ENCODE measurements around the gene LDLRAD3.

LDLRAD3 gene

DNA sequence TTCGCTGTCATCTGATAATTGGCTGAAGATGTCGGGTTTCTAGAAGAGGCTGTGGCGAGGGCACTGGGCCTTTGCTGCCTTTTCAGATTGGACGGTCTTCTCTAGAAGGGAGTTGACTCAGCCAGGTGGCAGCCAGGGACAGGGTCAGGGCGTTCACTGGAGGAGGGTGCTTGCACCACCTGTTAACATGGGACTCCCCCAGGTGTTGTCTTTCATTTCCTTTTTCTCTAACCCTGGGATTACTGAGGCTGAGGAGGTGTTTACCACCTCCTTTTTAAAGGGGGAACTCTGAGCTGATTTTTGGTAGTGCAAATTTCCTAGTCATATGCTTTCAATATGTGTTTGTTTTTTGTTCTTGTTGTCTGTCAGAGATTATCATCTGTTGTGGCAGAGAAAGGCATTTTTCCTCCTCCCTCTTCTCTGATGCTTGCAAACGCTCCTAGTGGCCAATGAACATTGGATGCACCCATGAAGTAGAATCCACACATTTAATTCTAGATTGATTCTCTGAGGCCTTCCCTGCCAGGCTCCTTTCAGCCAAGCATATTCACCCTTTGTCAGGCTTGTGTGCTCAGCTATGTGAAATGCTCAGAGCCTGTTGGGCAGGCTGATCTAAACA lies 54.1 kb downstream of the LDLRAD3 start:
- no peak overlapping the region for H2AK5ac ChIP-seq (ENCODE audit: low read length)
- no peak overlapping the region for H4K8ac ChIP-seq (ENCODE audit: low read depth, low read length)
- H3K56ac ChIP-seq (ENCODE audit: low read length) = no peak overlapping the region
- no peak overlapping the region for H3K4ac ChIP-seq (ENCODE audit: low read depth, low read length)
- WGBS (ENCODE audit: extremely low coverage, insufficient coverage, low lambda C conversion rate) = no CpG with 5 or more reads among the region's 6 CpGs
- peaks cover 3% of the 10 kb centered on the region for H3K79me2 ChIP-seq (ENCODE audit: control insufficient read depth, insufficient read depth, low read length)
- H4K5ac ChIP-seq (ENCODE audit: low read length) = no peak overlapping the region
- H3K4me2 ChIP-seq (ENCODE audit: low read length) = no peak overlapping the region
- H2BK15ac ChIP-seq (replicated peaks; ENCODE audit: low read depth) = no peak overlapping the region
- DNase-seq = no peak
- peaks cover 10% of the 10 kb centered on the region for H3K79me1 ChIP-seq (ENCODE audit: low read length)
- no peak overlapping the region for H3K27ac ChIP-seq (ENCODE audit: low read depth, low read length)
- no peak overlapping the region for H2BK5ac ChIP-seq (ENCODE audit: low read length)
- peaks cover 3% of the 10 kb centered on the region for H3K4me1 ChIP-seq (ENCODE audit: control insufficient read depth, low read depth, low read length)
- no peaks in the 10 kb centered on the region for H3K36me3 ChIP-seq (ENCODE audit: control insufficient read depth, insufficient read depth, low read length)
- H3K9ac ChIP-seq (ENCODE audit: low read length) = no peak overlapping the region
- H2BK120ac ChIP-seq (ENCODE audit: low read depth, low read length) = no peak overlapping the region
- H3K4me3 ChIP-seq (ENCODE audit: low read length) = no peak overlapping the region
- H3K18ac ChIP-seq (ENCODE audit: low read length) = no peak overlapping the region
- no peak overlapping the region for H3K23ac ChIP-seq (ENCODE audit: low read length)
- no peaks in the 10 kb centered on the region for H3K27me3 ChIP-seq (ENCODE audit: insufficient read depth, low read length, poor library complexity)

DNA sequence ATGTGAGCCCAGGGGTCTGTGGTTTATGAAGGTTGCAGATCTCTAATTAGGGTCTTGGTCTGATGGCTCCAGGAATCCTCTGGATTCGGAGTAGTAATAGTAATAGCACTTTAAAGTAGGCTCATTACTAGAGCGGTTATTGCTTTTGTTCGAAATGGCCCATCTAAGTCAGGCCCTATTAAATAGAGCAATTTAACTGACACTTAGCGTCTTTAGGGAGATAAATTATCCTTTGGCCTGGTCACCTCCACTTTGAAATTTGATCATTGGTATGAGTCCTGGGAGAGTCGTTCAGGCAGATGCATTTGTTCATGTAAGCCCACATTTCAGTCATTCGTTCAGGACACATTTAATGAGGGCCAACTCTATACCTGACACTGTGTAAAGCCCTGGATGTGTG lies 54.8 kb downstream of the LDLRAD3 start:
- H4K8ac ChIP-seq (ENCODE audit: low read depth, low read length) = no peak overlapping the region
- no peak overlapping the region for H3K4ac ChIP-seq (ENCODE audit: low read depth, low read length)
- no peaks in the 10 kb centered on the region for H3K4me1 ChIP-seq (ENCODE audit: control insufficient read depth, low read depth, low read length)
- no peak overlapping the region for H2BK5ac ChIP-seq (ENCODE audit: low read length)
- H3K23ac ChIP-seq (ENCODE audit: low read length) = no peak overlapping the region
- peaks cover 8% of the 10 kb centered on the region for H3K79me1 ChIP-seq (ENCODE audit: low read length)
- no CpG with 5 or more reads among the region's 6 CpGs for WGBS (ENCODE audit: extremely low coverage, insufficient coverage, low lambda C conversion rate)
- H3K56ac ChIP-seq (ENCODE audit: low read length) = no peak overlapping the region
- H3K27me3 ChIP-seq (ENCODE audit: insufficient read depth, low read length, poor library complexity) = no peaks in the 10 kb centered on the region
- H3K18ac ChIP-seq (ENCODE audit: low read length) = no peak overlapping the region
- no peak overlapping the region for H3K9ac ChIP-seq (ENCODE audit: low read length)
- no peak overlapping the region for H3K4me2 ChIP-seq (ENCODE audit: low read length)
- no peak overlapping the region for H3K4me3 ChIP-seq (ENCODE audit: low read length)
- no peak overlapping the region for H4K5ac ChIP-seq (ENCODE audit: low read length)
- peaks cover 3% of the 10 kb centered on the region for H3K79me2 ChIP-seq (ENCODE audit: control insufficient read depth, insufficient read depth, low read length)
- no peak overlapping the region for H2BK120ac ChIP-seq (ENCODE audit: low read depth, low read length)
- no peak for DNase-seq
- no peak overlapping the region for H2BK15ac ChIP-seq (replicated peaks; ENCODE audit: low read depth)
- no peaks in the 10 kb centered on the region for H3K36me3 ChIP-seq (ENCODE audit: control insufficient read depth, insufficient read depth, low read length)
- H2AK5ac ChIP-seq (ENCODE audit: low read length) = no peak overlapping the region
- H3K27ac ChIP-seq (ENCODE audit: low read depth, low read length) = no peak overlapping the region

DNA sequence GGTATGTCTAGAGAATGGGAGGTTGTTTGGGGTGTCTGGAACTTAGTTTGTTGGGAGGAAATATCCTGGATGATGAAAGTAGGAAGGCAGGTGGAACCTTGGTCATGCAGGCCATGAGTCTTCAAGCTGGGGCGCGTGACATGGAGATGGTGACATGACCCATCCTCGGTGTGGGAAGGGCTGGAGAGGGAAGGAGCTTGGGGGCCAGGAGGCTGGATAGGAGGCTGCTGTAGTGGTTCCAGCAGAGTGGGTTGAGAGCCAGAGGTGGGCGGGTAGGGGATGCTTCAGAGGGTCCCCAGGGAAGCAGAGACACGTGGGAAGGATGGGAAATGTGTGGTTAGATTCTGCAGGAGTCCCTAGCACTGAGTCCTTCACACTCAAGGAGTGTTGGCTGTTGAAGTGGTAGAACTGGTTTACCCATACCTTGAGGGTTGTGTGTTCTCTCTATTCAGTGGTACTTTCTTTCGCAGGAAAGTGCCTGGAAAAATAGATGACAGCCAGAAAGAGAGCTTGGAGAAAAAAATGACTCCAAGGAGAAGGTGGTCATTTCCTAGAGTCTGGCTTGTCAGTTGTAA lies 56.8 kb downstream of the LDLRAD3 start:
- H3K4me1 ChIP-seq (ENCODE audit: control insufficient read depth, low read depth, low read length) = no peaks in the 10 kb centered on the region
- no peak overlapping the region for H2BK120ac ChIP-seq (ENCODE audit: low read depth, low read length)
- no peak overlapping the region for H3K56ac ChIP-seq (ENCODE audit: low read length)
- no peak overlapping the region for H2BK5ac ChIP-seq (ENCODE audit: low read length)
- peaks cover 3% of the 10 kb centered on the region for H3K79me2 ChIP-seq (ENCODE audit: control insufficient read depth, insufficient read depth, low read length)
- no peak overlapping the region for H2AK5ac ChIP-seq (ENCODE audit: low read length)
- peaks cover 8% of the 10 kb centered on the region for H3K79me1 ChIP-seq (ENCODE audit: low read length)
- H3K36me3 ChIP-seq (ENCODE audit: control insufficient read depth, insufficient read depth, low read length) = no peaks in the 10 kb centered on the region
- no peaks in the 10 kb centered on the region for H3K27me3 ChIP-seq (ENCODE audit: insufficient read depth, low read length, poor library complexity)
- H3K27ac ChIP-seq (ENCODE audit: low read depth, low read length) = no peak overlapping the region
- no peak overlapping the region for H2BK15ac ChIP-seq (replicated peaks; ENCODE audit: low read depth)
- H4K8ac ChIP-seq (ENCODE audit: low read depth, low read length) = no peak overlapping the region
- H3K4me2 ChIP-seq (ENCODE audit: low read length) = no peak overlapping the region
- no peak overlapping the region for H4K5ac ChIP-seq (ENCODE audit: low read length)
- no CpG with 5 or more reads among the region's 6 CpGs for WGBS (ENCODE audit: extremely low coverage, insufficient coverage, low lambda C conversion rate)
- no peak overlapping the region for H3K23ac ChIP-seq (ENCODE audit: low read length)
- no peak overlapping the region for H3K4me3 ChIP-seq (ENCODE audit: low read length)
- H3K18ac ChIP-seq (ENCODE audit: low read length) = no peak overlapping the region
- H3K9ac ChIP-seq (ENCODE audit: low read length) = no peak overlapping the region
- H3K4ac ChIP-seq (ENCODE audit: low read depth, low read length) = no peak overlapping the region
- DNase-seq = no peak

DNA sequence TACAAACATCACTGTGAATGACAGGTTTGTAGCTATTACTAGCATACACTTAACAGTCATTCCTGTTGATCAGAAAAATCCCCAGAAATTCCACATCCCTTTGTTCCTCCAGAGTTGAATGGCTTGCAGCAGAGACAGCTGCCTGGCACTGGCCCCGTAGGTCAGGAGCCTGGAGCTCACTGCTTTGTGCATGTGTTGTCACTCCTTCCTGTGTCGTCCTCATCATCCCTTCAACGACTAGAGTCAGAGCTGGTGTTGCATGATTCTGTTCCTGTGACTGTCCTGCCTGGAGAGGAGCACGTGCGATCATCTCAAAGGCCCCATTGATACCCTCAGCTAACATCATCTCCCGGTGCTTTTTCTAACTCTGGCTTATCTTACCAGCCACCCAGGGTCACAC lies 58.3 kb downstream of the LDLRAD3 start:
- H3K4me2 ChIP-seq (ENCODE audit: low read length) = no peak overlapping the region
- H2BK5ac ChIP-seq (ENCODE audit: low read length) = no peak overlapping the region
- no CpG with 5 or more reads among the region's 6 CpGs for WGBS (ENCODE audit: extremely low coverage, insufficient coverage, low lambda C conversion rate)
- H3K4me1 ChIP-seq (ENCODE audit: control insufficient read depth, low read depth, low read length) = peaks cover 3% of the 10 kb centered on the region
- H2AK5ac ChIP-seq (ENCODE audit: low read length) = no peak overlapping the region
- H3K27me3 ChIP-seq (ENCODE audit: insufficient read depth, low read length, poor library complexity) = no peaks in the 10 kb centered on the region
- no peak overlapping the region for H3K56ac ChIP-seq (ENCODE audit: low read length)
- H2BK15ac ChIP-seq (replicated peaks; ENCODE audit: low read depth) = no peak overlapping the region
- no peak overlapping the region for H3K4ac ChIP-seq (ENCODE audit: low read depth, low read length)
- H3K79me1 ChIP-seq (ENCODE audit: low read length) = peaks cover 12% of the 10 kb centered on the region
- H3K9ac ChIP-seq (ENCODE audit: low read length) = no peak overlapping the region
- no peak overlapping the region for H3K27ac ChIP-seq (ENCODE audit: low read depth, low read length)
- no peak overlapping the region for H2BK120ac ChIP-seq (ENCODE audit: low read depth, low read length)
- no peaks in the 10 kb centered on the region for H3K36me3 ChIP-seq (ENCODE audit: control insufficient read depth, insufficient read depth, low read length)
- no peak overlapping the region for H3K4me3 ChIP-seq (ENCODE audit: low read length)
- peak; percentile 64 for DNase-seq
- H3K79me2 ChIP-seq (ENCODE audit: control insufficient read depth, insufficient read depth, low read length) = peaks cover 3% of the 10 kb centered on the region
- no peak overlapping the region for H4K8ac ChIP-seq (ENCODE audit: low read depth, low read length)
- no peak overlapping the region for H3K18ac ChIP-seq (ENCODE audit: low read length)
- no peak overlapping the region for H4K5ac ChIP-seq (ENCODE audit: low read length)
- H3K23ac ChIP-seq (ENCODE audit: low read length) = no peak overlapping the region

DNA sequence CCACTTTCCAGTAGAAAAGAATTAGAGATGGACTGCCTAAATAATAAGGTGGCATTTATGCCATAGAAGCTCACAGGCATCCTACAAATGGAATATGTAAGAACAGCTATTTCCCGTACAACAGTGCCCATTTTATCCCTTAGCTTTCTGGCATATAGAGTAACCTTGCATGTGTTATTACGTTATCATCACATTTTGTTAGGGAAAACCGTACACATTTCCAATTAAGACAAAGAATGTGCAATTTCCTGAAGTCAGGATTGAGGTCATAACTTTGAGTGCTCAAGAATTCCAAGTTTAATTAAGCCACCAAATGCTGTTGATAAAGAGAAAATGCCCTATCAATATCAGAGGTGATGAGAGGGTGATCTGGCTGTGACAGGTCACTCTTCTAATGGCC lies 58.9 kb downstream of the LDLRAD3 start:
- H2BK120ac ChIP-seq (ENCODE audit: low read depth, low read length) = no peak overlapping the region

DNA sequence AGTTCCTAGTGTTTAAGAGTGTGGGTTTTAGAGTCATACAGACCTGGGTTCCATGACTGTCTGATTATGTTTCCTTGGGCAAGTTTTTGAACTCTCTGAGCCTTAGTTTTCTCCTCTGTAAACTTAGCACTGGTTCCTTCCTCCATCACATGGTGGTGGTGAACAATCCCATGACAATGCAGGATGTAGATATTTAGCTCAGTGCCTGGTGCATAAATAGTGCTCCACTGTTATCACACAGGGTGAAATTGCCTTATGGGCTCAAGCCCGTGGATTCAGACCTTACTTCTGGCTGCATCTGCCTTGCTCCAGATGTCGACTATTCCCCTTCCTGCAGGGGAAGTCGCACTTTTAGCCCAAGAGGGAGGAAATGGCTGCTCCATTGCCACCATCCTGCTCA lies 62.7 kb downstream of the LDLRAD3 start:
- Histone ChIP-seq H3K79me1 (ENCODE audit: low read length) (peaks cover 8% of the 10 kb centered on the region), H3K36me3 (ENCODE audit: control insufficient read depth, insufficient read depth, low read length) (no peaks in the 10 kb centered on the region), H4K8ac (ENCODE audit: low read depth, low read length) (no peak overlapping the region), H2BK5ac (ENCODE audit: low read length) (no peak overlapping the region), H3K56ac (ENCODE audit: low read length) (no peak overlapping the region), H3K23ac (ENCODE audit: low read length) (no peak overlapping the region), H3K4ac (ENCODE audit: low read depth, low read length) (no peak overlapping the region), H4K5ac (ENCODE audit: low read length) (no peak overlapping the region), H2AK5ac (ENCODE audit: low read length) (no peak overlapping the region), H2BK15ac (replicated peaks; ENCODE audit: low read depth) (no peak overlapping the region), H3K4me3 (ENCODE audit: low read length) (no peak overlapping the region), H3K27ac (ENCODE audit: low read depth, low read length) (no peak overlapping the region), H3K79me2 (ENCODE audit: control insufficient read depth, insufficient read depth, low read length) (peaks cover 3% of the 10 kb centered on the region), H3K9ac (ENCODE audit: low read length) (no peak overlapping the region), H3K4me1 (ENCODE audit: control insufficient read depth, low read depth, low read length) (peaks cover 10% of the 10 kb centered on the region), H3K27me3 (ENCODE audit: insufficient read depth, low read length, poor library complexity) (no peaks in the 10 kb centered on the region), H3K18ac (ENCODE audit: low read length) (no peak overlapping the region), H2BK120ac (ENCODE audit: low read depth, low read length) (no peak overlapping the region), H3K4me2 (ENCODE audit: low read length) (no peak overlapping the region)
- DNase-seq = no peak
- no CpG with 5 or more reads among the region's 3 CpGs for WGBS (ENCODE audit: extremely low coverage, insufficient coverage, low lambda C conversion rate)

More for the DNA sequence above, 58.9 kb downstream of the LDLRAD3 start:
- Histone ChIP-seq H3K18ac (ENCODE audit: low read length) (no peak overlapping the region), H2BK15ac (replicated peaks; ENCODE audit: low read depth) (no peak overlapping the region), H4K5ac (ENCODE audit: low read length) (no peak overlapping the region), H3K9ac (ENCODE audit: low read length) (no peak overlapping the region), H3K36me3 (ENCODE audit: control insufficient read depth, insufficient read depth, low read length) (no peaks in the 10 kb centered on the region), H2BK5ac (ENCODE audit: low read length) (no peak overlapping the region), H3K27me3 (ENCODE audit: insufficient read depth, low read length, poor library complexity) (no peaks in the 10 kb centered on the region), H3K79me1 (ENCODE audit: low read length) (peaks cover 9% of the 10 kb centered on the region), H3K56ac (ENCODE audit: low read length) (no peak overlapping the region), H3K4me3 (ENCODE audit: low read length) (no peak overlapping the region), H3K79me2 (ENCODE audit: control insufficient read depth, insufficient read depth, low read length) (peaks cover 3% of the 10 kb centered on the region), H3K4me1 (ENCODE audit: control insufficient read depth, low read depth, low read length) (peaks cover 6% of the 10 kb centered on the region), H3K27ac (ENCODE audit: low read depth, low read length) (no peak overlapping the region), H3K4ac (ENCODE audit: low read depth, low read length) (no peak overlapping the region), H2AK5ac (ENCODE audit: low read length) (no peak overlapping the region), H3K4me2 (ENCODE audit: low read length) (no peak overlapping the region), H3K23ac (ENCODE audit: low read length) (no peak overlapping the region), H4K8ac (ENCODE audit: low read depth, low read length) (no peak overlapping the region)
- no peak for DNase-seq
- no CpG with 5 or more reads among the region's 3 CpGs for whole genome bisulfite sequencing (ENCODE audit: extremely low coverage, insufficient coverage, low lambda C conversion rate)
